HFF-Myc (cell line): ENCODE measurements around the gene EXOC2.
A peak's percentile ranks its signal among the peaks of the same experiment; 100 is the strongest.
"Not testable (repeated sequence)": the region's sequence is repeated elsewhere in the genome, so short reads cannot be mapped to it uniquely, and the experiment has no call there.

Experiments
- DNase-seq: peaks from one replicate; pipeline ENCODE4 v3.0.0-alpha.2; 2011; ENCODE audit warnings: low read depth; ENCODE audit errors: extremely low read depth
- H3K4me3 ChIP-seq: replicated peaks from 2 replicates; pipeline ENCODE4 v1.5.1; 2011; ENCODE audit warnings: low read depth, mild to moderate bottlenecking, control low read depth, low read length
- CTCF ChIP-seq: IDR thresholded peaks from 2 replicates; pipeline ENCODE4 v1.5.1; 2012; ENCODE audit warnings: mild to moderate bottlenecking, low read depth, low read length, control low read depth; ENCODE audit errors: missing control alignments

EXOC2 gene

DNA sequence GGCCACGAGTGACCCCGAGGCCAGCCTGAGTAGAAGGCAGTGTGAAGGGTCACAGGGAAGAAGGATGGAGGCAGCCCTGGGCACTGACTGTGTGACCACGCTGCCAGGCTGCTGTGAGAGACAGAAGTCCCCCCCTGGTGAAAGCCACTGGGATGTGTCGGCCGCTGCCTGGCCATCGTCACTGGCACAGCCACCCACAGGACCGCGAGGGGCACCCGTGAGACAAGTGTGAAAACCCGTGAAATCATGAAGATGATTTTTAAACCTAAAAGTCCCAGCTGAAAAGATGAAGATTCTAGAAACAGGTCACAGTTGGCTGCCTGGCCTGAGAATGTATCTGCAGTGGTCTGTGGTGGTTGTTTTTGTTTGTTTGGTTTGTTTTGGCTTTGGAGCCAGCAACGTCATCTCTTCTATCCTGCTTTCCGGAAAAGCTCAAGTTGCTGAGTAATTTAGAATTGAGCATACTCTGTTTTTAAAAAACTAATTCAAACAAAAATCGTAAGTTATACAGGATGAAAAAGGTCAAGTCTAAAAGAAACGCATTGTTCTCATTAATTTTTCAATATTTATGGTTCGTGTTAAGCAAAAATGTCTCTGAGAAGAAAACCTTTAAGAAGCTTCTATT, 130.8 kb downstream of the EXOC2 start:
- no peak for TF ChIP-seq CTCF
- no peak overlapping the region for H3K4me3 ChIP-seq
- DNase-seq: no peak

DNA sequence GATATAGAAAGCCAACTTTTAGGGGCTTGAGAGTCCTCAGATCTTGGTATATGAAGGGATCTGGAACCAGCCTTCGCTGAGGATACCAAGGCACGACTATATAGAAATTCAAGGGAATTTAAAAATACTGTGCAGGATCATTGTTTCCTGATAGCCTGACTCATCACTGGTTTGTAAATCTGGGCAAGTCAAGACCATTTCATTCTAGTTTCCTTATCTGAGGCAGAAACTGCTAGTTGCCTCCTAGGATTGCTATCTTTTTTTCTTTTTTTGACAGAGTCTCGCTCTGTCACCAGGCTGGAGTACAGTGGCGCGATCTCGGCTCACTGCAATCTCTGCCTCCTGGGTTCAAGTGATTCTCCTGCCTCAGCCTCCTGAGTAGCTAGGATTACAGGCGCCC, 131.6 kb downstream of the EXOC2 start:
- not testable (repeated sequence) for DNase-seq, H3K4me3 ChIP-seq

GRCh38 chr6:558959-559358, 134.0 kb downstream of the EXOC2 start:
- DNase-seq: no peak
- H3K4me3 ChIP-seq: no peak overlapping the region
- no peak for TF ChIP-seq CTCF

DNA sequence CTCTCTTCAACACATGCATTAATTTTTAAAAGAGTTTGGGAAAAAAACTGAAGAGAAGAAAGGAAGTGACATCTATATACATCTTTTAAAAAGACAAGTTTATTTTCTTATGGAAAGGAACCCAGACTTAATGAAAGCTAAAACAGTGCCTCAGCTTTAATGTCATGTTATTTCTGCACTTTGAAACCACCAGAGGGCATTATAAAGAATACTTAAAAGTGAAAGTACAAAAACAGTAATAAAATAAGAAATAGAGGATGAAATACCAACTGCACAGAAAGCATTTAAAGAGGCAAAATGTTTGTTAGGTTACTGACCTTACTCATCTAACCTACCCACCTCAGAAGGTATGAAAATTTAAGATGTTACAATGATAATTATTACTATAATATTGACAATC, 134.8 kb downstream of the EXOC2 start:
- no peak overlapping the region for H3K4me3 ChIP-seq
- no peak for DNase-seq
- TF ChIP-seq CTCF: no peak

DNA sequence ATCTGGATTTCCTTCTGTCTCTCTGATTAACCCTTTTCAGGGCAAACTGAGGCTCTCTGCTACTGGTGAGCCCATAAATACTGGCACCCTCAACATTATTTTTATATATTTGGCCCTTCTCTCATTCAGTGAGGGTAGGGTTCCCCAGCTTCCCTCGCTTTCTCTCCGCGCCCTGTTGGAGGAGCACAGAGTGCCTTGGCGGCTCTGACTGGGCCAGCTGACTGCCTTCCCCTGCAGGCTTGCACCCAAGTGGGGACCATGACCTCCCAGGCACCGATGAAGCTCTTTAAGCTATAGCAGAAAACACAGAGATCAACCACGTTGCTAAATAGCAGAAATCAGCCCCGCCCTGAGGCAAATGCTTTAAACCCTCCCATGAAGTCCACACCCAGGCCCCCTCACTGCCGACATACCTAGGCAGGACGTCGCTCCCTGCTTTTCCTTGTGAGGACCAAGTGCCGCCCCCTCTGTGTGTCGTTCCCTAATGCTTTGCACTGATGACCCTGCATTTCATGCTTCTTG, 141.0 kb downstream of the EXOC2 start:
- TF ChIP-seq CTCF: no peak
- no peak overlapping the region for H3K4me3 ChIP-seq
- no peak for DNase-seq

GRCh38 chr6:551405-551804, 141.5 kb downstream of the EXOC2 start:
- DNase-seq: peak; percentile 21
- H3K4me3 ChIP-seq: no peak overlapping the region
- TF ChIP-seq CTCF: peak; percentile 39

- DNase-seq: no peak
- H3K4me3 ChIP-seq: no peak overlapping the region
- no peak for TF ChIP-seq CTCF
Observed at GRCh38 chr6:549906-550305, 143.0 kb downstream of the EXOC2 start.
